SK-N-SH treated with all-trans-retinoic acid at 6 μM for 48 hours (cell line): Measurements from ENCODE around the gene MX2.

Experiments
- BACH2 ChIP-seq: fragments of 250-450 bp; sonication (Bioruptor Pico); IDR thresholded peaks from 2 replicates; pipeline ENCODE4 v1.9.0; 2021; ENCODE audit warnings: mild to moderate bottlenecking, borderline replicate concordance
- RARB ChIP-seq: fragments of 250-450 bp; sonication (Bioruptor Pico); IDR thresholded peaks from 2 replicates; pipeline ENCODE4 v1.8.0; 2021; ENCODE audit warnings: mild to moderate bottlenecking, moderate library complexity
- ZNF565 ChIP-seq: fragments of 450-650 bp; formaldehyde crosslinking; conservative IDR thresholded peaks from 2 replicates; pipeline ENCODE4 v1.5.0; 2020; ENCODE audit warnings: low read depth, mild to moderate bottlenecking, moderate library complexity

GRCh38 chr21:41428847-41429246 is 67.0 kb downstream of the MX2 start:
- TF ChIP-seq RARB (CRISPR knock-in tag), result no peak
- TF ChIP-seq BACH2 (CRISPR knock-in tag), result no peak
- no peak for TF ChIP-seq ZNF565 (CRISPR knock-in tag)
